HG02973 (cell line): ENCODE data around the gene CHST10.
"Not testable (repeated sequence)": the region's sequence is repeated elsewhere in the genome, so short reads cannot be mapped to it uniquely, and the experiment has no call there.

Experiments
- ATAC-seq: cut with Tn5 transposase; IDR thresholded peaks from one replicate; pipeline ENCODE4 v1.9.1; 2021; ENCODE audit warnings: moderate library complexity; ENCODE audit not compliant: unreplicated experiment

CHST10 gene

DNA sequence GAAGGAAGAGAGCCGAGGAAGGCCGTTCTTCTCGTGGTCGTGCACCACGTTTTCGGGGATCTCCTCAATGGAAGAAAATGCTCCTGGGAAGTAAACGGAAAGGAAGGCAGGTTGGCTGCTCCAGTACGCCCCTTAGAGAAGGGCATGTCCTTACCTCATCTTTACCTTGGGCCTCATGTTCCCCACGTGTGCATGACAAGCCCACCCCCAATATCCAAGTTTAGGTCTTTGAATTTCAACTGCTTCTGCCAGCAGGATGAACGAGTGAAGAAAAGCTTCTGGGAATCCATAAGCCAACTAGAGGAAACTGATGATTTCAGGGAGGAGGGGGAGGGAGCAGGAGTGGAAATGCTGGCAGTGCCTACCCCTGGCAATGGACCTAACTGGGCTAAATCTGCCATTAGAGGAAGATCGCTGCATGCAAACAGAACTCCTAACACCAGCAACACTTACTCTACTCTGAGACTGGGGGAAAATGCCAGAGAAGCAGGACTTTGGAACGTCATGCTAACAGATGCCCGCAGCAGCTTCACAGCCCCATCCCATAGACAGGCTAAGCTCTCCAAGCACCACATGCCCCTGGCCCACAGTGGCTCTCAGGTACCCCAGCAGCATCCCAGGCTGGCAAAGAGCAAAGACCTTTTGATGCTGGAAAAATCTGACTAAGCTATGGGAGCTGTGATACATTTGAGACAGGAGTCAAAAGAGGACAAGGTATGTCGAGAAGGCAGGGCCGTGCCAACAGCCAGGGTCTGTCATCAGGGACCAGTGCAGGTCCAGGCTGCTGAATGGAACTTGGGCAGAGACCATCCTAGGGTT lies 21.7 kb downstream of the CHST10 start:
- ATAC-seq: no peak

- ATAC-seq: peak; percentile 52
Observed at GRCh38 chr2:100394111-100394641, 23.3 kb downstream of the CHST10 start.

DNA sequence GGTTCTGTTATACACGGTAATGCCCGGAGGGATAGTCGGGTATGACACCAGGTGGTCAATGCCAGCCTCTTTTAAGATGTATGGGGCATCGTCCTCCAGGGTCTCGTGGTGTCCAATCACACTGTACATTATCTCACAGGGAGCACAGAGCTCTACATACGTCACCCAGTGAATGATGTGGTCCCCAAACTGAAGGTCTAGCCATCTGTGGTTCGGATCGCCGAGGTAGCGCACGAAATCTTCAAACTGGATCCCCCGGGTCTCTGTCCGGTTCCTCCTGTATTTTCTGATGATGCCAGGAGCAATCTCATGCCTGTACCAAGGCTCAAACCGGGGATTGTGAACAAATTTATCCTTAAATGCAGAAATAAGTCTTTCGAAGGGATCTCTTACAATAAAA lies 24.1 kb downstream of the CHST10 start:
- no peak for ATAC-seq

DNA sequence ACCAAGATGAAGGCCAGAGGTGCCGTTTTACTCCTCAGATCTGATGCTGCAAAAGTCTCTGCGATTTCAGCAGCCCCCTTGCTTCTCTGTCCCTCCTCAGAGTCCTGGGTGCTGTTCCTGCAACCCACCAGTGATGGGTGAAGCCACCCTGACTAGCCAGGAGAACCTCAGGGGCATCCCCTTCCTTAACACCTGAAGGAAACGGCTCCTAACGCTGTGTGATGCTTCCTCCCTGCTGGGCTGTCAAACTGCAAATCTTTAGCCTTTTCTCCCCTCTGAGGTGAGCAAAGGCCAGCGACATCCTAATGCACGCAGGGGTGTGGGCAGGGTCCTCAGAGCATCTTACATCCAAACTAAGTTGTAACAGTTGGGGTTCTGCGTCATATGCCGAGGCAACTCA lies 24.8 kb downstream of the CHST10 start:
- no peak for ATAC-seq

DNA sequence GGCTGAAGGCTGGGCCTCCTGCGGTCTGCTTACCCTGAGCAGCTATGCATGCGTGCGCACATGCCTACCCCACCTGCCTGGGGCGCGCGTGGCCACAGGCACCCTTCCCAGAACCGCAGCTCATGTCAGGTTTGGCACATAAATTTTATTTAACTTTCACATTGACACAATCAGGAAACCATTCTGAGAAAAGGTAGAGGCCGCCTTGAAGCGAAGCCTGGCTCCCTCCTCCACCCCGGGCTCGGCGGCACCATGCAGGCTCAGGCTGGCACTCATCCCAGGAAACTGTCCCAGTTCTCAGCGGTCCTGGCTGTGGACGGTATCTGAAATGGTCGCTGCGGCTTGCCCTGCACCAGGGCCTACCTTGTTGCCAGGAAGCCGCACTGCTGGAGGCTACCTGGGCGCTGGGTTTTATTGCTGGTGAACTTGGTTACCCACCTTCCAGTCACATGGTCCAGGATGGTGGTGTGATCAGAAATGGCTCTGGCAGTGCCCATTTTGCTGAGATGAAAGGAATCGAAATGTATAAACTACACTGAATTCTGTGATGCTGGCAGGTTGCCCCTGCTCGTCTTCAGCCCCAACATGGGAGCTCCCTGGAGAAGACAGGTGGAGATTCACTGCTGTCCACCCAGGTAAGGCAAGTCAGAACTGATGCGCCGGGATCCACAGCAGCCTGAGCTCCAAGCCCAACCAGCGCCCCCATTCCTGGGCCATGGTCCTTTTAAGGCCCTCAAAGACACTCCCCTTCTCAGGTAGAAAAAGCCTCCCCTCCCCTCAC lies 25.5 kb downstream of the CHST10 start:
- ATAC-seq: no peak

DNA sequence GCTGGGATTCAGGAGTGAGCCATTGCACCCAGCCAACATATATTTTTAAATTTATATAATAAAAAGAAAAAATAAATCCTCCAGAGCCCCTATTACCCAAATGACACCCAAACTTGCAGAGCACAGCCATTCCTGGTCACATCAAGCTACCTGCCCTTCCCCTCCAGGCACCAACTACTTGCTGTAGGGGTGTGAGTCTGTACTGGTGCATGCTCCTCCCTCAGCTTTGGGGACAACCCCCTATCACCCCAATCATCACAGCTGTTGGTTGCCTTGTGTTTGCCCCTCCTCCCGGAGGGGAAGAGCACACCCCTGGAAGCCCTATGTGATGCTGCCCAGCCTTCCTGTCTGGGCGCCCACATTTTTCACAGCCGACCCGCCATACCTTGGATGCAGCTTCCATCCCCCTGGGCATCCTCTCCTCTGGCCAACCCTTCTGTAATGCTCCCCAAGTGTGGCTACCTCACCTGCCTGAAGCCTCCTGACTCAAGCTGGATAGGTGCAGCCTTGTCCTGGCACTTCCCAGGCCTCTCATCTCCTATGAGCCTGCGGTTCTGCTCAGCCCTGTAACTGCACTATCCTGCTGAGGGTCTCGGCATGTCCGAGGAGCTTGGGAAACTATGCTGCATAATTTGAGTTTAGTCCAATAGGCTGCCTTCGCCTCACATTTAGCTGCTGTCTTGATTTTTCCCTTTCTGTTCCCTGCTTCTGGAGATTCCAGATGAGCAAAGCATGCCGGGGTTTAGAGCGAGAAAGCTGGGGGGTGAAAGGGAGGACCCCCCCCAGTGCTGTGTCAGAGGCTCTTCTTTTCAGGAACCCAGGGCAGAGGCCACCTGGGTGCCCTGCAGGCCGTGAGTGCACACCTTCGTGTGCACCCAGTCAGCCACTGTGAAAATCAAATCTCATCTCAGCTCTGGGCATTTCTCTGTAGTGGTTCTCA lies 27.2 kb downstream of the CHST10 start:
- no peak for ATAC-seq

- no peak for ATAC-seq
Observed at GRCh38 chr2:100388703-100389102, 28.8 kb downstream of the CHST10 start.

DNA sequence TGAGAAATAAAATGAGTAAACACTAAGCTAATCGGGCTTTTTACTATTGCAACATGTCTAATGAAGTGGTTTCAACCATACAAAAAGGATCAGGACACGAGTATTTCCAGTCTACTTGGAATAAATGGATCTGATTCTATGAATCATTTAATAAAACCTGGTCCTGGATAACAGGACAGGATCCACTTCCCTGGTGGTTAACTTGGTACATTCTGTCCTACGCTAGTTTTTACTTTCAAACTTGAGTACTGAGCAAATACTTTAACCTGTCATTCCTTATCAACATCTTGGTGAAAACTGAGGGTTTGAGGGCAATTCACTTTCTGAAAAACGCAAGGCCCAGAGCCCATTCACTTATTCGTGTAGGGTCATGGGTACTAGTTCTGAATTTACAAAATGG lies 33.5 kb downstream of the CHST10 start:
- no peak for ATAC-seq

GRCh38 chr2:100383306-100383705 lies 34.2 kb downstream of the CHST10 start:
- no peak for ATAC-seq

GRCh38 chr2:100381240-100381639 lies 36.2 kb downstream of the CHST10 start:
- no peak for ATAC-seq

GRCh38 chr2:100380681-100381080 lies 36.8 kb downstream of the CHST10 start:
- no peak for ATAC-seq

DNA sequence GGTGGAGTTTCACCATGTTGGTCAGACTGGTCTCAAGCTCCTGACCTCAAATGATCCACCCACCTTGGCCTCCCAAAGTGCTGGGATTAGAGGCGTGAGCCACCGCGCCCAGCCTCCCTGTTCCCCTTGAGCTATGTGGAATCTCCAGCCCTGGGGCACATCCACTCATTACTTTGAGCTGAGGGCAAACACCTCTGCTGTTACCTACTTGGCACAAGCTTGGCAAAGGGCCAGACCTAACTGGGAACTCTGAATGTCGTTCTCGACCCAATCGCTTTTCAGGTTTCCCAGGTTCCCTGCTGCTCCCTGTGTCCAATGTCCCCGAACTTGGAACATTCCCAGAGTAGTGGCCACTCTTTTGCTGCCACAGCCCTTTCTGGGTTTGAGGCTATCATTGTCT lies 40.6 kb downstream of the CHST10 start:
- no peak for ATAC-seq

DNA sequence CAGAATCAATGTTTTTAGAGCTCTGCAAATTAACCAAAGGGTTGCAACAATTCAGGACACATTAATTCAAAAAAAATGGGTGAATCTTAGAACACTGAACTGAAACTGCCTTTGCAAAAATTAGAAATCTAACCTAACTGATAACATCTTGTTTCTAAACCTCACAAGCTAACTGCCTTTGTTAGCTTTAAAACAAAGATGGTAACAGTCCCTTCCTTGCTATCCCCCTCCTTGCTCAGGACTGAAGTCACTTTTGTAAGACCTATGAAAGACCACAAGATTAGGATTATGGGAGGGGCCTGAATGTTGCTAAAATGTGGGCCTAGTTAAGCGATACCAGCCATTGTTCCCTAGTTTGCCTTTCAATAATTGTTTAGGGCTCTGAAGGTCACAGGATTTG lies 50.3 kb downstream of the CHST10 start:
- no peak for ATAC-seq

DNA sequence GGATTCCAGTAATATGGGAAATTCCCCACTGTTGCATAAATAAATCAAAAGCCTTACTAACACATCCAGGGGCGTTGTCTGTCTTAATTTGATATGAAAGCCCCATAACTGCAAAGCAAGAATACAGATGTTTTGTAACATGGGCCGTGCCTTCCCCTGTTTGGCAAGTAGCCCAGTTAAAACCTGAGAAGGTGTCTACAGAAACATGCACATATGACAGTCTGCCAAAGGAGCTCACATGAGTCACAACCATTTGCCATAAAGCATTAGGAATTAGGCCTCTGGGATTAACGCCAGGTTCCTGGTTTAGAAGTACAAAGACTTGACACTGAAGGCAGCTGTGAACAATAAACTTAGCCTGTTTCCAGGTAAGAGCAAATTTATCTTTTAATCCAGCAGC lies 52.0 kb downstream of the CHST10 start:
- ATAC-seq: no peak

- not testable (repeated sequence) for ATAC-seq
Observed at GRCh38 chr2:100362269-100362668, 55.2 kb downstream of the CHST10 start.

- no peak for ATAC-seq
Observed at GRCh38 chr2:100359576-100359975, 57.9 kb downstream of the CHST10 start.

DNA sequence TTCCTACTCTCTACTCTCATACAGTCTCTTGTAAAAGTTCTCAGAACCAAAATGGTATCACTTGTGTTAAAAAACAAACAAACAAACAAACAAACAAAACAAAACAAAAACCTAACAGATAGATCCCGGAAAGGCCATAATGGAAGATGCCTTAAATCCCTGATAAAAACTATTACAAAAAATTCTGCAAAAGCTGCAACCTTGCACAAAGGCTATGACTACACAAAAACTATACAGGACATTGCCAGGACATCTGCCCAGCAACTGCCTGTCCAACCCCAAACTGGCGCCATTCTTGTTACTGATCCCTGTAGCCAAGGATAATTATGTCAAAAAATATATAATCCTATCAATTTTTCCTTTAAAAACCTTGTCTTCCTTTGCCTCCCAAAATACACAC lies 58.9 kb downstream of the CHST10 start:
- no peak for ATAC-seq

DNA sequence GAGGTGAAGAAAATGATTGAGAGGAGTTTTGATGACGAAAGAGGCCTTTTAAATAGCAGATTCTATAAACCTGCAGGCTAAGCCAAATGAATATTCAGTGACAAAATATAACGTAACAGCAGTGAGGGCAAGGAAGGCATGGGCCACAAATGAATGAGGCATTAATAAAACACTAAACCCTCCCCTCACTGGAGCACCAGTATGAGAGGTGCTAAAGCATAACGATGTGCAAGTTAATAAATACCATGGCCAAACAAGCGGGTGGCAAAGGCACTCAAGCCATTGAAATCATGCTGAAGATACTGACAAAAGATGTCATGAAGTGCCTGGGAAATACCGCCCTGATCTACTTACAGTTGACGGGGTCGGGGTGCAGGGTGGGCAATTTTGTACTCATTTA lies 64.9 kb downstream of the CHST10 start:
- ATAC-seq: no peak

GRCh38 chr2:100350661-100351185 lies 66.7 kb downstream of the CHST10 start:
- ATAC-seq: no peak

- not testable (repeated sequence) for ATAC-seq
Observed at GRCh38 chr2:100345144-100345543, 72.3 kb downstream of the CHST10 start.

- ATAC-seq: no peak
Observed at GRCh38 chr2:100344433-100344832, 73.0 kb downstream of the CHST10 start.
